ENCODE measurements around the gene P4HB. TPM values are rescaled to one million over a fixed set of nuclear protein-coding genes. Genes with fewer than 3 reads are reported as not detected.

The P4HB gene
- total and polyA plus RNA-seq, 2 donors (not counting 1 experiment from before 2014, with no cell fraction given): 109 to 1,034 TPM

DNA sequence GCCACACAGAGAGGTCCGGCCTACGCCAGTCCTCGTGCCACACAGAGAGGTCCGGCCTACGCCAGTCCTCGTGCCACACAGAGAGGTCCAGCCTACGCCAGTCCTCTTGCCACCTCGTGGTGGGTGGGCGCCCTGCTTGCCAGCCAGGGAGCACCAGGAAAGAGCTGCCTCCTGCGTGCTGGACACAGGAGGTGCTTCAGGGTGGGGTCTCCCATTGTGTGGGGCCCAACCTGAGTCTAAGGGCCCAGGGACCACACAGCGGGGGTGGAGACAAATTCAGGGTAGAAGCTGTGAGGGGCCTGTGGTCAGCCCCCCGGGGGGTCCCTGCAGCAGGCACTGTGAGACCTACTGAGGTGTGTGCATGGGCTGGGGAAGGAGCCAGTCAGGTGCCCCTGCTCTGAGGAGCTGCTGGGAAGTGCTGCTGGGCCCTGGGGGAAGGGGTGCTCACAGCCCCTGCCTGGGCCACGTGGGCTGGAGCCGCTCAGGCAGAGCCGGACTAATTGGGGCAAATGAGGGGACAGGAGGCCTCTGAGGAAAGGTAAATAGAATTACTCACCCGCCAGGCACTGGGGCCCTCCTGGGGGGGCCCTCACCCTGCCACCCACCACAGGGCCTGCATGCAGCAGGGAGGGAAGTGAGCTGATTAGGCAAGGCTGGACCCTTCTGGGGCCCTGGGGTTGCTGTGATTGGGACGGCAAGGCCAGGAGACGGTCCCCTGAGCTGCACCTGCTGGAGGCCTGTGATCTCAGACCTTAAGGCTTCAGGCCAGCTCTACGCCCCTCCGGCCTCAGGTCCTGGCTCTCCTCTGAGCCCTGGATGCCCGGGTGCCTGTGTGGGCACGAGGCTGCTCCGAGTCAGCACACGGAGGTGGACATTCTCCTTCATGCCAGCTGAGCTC lies 45.3 kb downstream of the P4HB start:
- no peaks in the 10 kb centered on the region for H3K79me2 ChIP-seq (ENCODE audit: control insufficient read depth, insufficient read depth, low read length)
- no peak overlapping the region for H2AFZ ChIP-seq (ENCODE audit: low read length)
- no peak for DNase-seq (ENCODE audit: low read depth in 2 of 2)
- peaks cover 4% of the 10 kb centered on the region for H3K27me3 ChIP-seq (ENCODE audit: control insufficient read depth, insufficient read depth, low read length)
- no peaks in the 10 kb centered on the region for H3K36me3 ChIP-seq (ENCODE audit: control insufficient read depth, insufficient read depth, low read length)
- no peaks in the 10 kb centered on the region for H4K20me1 ChIP-seq (ENCODE audit: control insufficient read depth, extremely low read depth, insufficient read depth, low read length)
- H3K4me1 ChIP-seq (ENCODE audit: control insufficient read depth, extremely low read depth, insufficient read depth, low read length): no peaks in the 10 kb centered on the region
- H3K27ac ChIP-seq (ENCODE audit: insufficient read depth, low read length): no peak overlapping the region
- H3K9me3 ChIP-seq (ENCODE audit: control insufficient read depth, insufficient read depth, low read depth, low read length): no peaks in the 10 kb centered on the region
- H3K4me3 ChIP-seq (replicated peaks in 1 of 4; ENCODE audit: control extremely low read depth in 1 of 4, insufficient read depth in 1 of 4, low read depth in 3 of 4, low read length in 4 of 4): no peak overlapping the region
- TF ChIP-seq CTCF (conservative IDR thresholded peaks at IDR 0.05 in 1 of 2, IDR thresholded peaks at IDR 0.05 in 1 of 2; ENCODE audit: low read depth in 1 of 2, low read length in 2 of 2): no peak
- no peak for TF ChIP-seq EZH2 (IDR thresholded peaks at IDR 0.05; ENCODE audit: low read length, missing control alignments)
- H3K4me2 ChIP-seq (ENCODE audit: extremely low read depth, insufficient read depth, low read length): no peak overlapping the region
- H3K9ac ChIP-seq (ENCODE audit: insufficient read depth, low read length): no peak overlapping the region

DNA sequence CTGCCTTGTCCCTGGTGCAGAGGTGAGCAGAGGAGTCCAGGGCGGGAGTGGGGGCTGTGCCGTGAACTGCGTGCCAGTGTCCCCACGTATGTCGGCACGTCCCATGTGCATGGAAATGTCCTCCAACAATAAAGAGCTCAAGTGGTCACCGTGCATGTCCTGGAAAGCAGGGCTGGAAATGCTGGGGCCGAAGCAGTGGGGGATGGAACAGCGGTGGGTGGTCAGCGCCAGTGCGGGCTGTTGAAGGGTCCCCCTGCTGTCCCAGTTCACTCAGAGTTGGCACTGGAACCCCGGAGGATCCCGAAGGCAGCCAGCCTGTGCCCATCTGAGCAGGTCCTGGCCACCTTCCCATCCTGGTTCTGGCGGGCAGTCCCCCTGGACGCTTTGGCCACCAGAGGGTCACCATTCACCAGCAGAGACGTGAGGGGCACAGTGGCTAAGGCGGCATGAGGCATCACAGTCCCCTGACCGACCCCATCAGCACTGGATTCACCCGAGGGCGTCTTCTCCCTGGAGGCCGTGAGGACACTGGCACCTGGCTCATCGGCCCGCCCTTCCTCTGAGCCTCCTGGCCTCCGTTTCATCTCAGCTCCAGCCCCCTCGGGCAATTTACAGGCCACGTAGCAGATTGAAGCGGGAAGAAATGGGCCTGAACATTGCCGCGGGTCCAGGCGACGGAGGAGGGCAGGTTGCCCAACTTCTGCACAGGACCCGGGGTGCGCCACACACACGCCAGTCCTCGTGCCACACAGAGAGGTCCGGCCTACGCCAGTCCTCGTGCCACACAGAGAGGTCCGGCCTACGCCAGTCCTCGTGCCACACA lies 46.3 kb downstream of the P4HB start:
- H3K4me2 ChIP-seq (ENCODE audit: extremely low read depth, insufficient read depth, low read length): no peak overlapping the region
- no peak overlapping the region for H3K9ac ChIP-seq (ENCODE audit: insufficient read depth, low read length)
- H4K20me1 ChIP-seq (ENCODE audit: control insufficient read depth, extremely low read depth, insufficient read depth, low read length): no peaks in the 10 kb centered on the region
- H3K27ac ChIP-seq (ENCODE audit: insufficient read depth, low read length): no peak overlapping the region
- no peaks in the 10 kb centered on the region for H3K9me3 ChIP-seq (ENCODE audit: control insufficient read depth, insufficient read depth, low read depth, low read length)
- H3K27me3 ChIP-seq (ENCODE audit: control insufficient read depth, insufficient read depth, low read length): peaks cover 10% of the 10 kb centered on the region
- no peak for TF ChIP-seq CTCF (conservative IDR thresholded peaks at IDR 0.05 in 1 of 2, IDR thresholded peaks at IDR 0.05 in 1 of 2; ENCODE audit: low read depth in 1 of 2, low read length in 2 of 2)
- no peak for TF ChIP-seq EZH2 (IDR thresholded peaks at IDR 0.05; ENCODE audit: low read length, missing control alignments)
- no peak overlapping the region for H2AFZ ChIP-seq (ENCODE audit: low read length)
- H3K4me3 ChIP-seq (replicated peaks in 1 of 4; ENCODE audit: control extremely low read depth in 1 of 4, insufficient read depth in 1 of 4, low read depth in 3 of 4, low read length in 4 of 4): no peak overlapping the region
- H3K36me3 ChIP-seq (ENCODE audit: control insufficient read depth, insufficient read depth, low read length): no peaks in the 10 kb centered on the region
- H3K79me2 ChIP-seq (ENCODE audit: control insufficient read depth, insufficient read depth, low read length): no peaks in the 10 kb centered on the region
- H3K4me1 ChIP-seq (ENCODE audit: control insufficient read depth, extremely low read depth, insufficient read depth, low read length): no peaks in the 10 kb centered on the region
- no peak for DNase-seq (ENCODE audit: low read depth in 2 of 2)

- Histone ChIP-seq H3K36me3 (ENCODE audit: control insufficient read depth, insufficient read depth, low read length) (no peaks in the 10 kb centered on the region), H3K9ac (ENCODE audit: insufficient read depth, low read length) (no peak overlapping the region), H3K27ac (ENCODE audit: insufficient read depth, low read length) (no peak overlapping the region), H2AFZ (ENCODE audit: low read length) (no peak overlapping the region), H3K4me1 (ENCODE audit: control insufficient read depth, extremely low read depth, insufficient read depth, low read length) (no peaks in the 10 kb centered on the region), H3K79me2 (ENCODE audit: control insufficient read depth, insufficient read depth, low read length) (no peaks in the 10 kb centered on the region), H3K27me3 (ENCODE audit: control insufficient read depth, insufficient read depth, low read length) (peaks cover 13% of the 10 kb centered on the region), H3K4me3 (replicated peaks in 1 of 4; ENCODE audit: control extremely low read depth in 1 of 4, insufficient read depth in 1 of 4, low read depth in 3 of 4, low read length in 4 of 4) (no peak overlapping the region), H4K20me1 (ENCODE audit: control insufficient read depth, extremely low read depth, insufficient read depth, low read length) (no peaks in the 10 kb centered on the region), H3K9me3 (ENCODE audit: control insufficient read depth, insufficient read depth, low read depth, low read length) (no peaks in the 10 kb centered on the region), H3K4me2 (ENCODE audit: extremely low read depth, insufficient read depth, low read length) (no peak overlapping the region)
- no peak for TF ChIP-seq EZH2 (IDR thresholded peaks at IDR 0.05; ENCODE audit: low read length, missing control alignments)
- TF ChIP-seq CTCF (conservative IDR thresholded peaks at IDR 0.05 in 1 of 2, IDR thresholded peaks at IDR 0.05 in 1 of 2; ENCODE audit: low read depth in 1 of 2, low read length in 2 of 2): no peak
- no peak for DNase-seq (ENCODE audit: low read depth in 2 of 2)
Measured at GRCh38 chr17:81813371-81813684, 47.0 kb downstream of the P4HB start.
